ENCODE results near the gene MED9. TPM values are rescaled to one million over a fixed set of nuclear protein-coding genes. Genes with fewer than 3 reads are reported as not detected.
A peak's percentile ranks its signal among the peaks of the same experiment; 100 is the strongest.

Gene MED9
- total and polyA plus RNA-seq, 9 of the 15 experiments (the other 6 are each of a cell fraction or from before 2014, with no cell fraction given), result 2.2 to 15.8 (median 12.7) TPM

DNA sequence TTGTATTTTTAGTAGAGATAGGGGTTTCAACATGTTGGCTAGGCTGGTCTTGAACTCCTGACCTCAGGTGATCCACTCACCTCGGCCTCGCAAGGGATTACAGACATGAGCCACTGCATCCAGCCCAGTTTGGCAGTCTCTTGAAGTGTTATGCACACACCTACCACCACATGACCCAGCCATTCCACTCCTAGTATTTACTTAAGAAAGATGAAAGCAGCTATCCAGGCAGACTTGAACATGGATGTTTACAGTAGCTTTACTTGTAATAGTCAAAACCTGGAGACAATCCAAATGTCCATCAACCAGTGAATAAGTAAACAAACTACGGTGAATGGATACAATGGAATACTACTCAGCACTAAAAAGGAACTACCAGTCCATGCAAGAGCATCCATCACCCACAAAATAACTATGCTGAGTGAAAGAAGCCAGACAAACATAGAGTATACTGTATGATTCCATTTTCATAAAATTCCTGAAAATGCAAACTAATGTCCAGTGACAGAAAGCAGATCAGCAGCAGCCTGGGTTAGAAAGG is 57.2 kb downstream of the MED9 start:
- WGBS (ENCODE audit: insufficient coverage, low coverage, missing lambda C conversion rate), result 16% methylated on average over 3 of the region's 3 CpGs
- in situ Hi-C loops (cut with MboI), result no loop called here
- Histone ChIP-seq H3K79me2 (ENCODE audit: control insufficient read depth, insufficient read depth, low read length) (no peaks in the 10 kb centered on the region), H3K4me1 (replicated peaks in 1 of 2; ENCODE audit: control insufficient read depth in 2 of 2, insufficient read depth in 2 of 2, low read length in 2 of 2) (peaks cover 5 to 12% of the 10 kb centered on the region in 2 experiments; a peak in 4 of 5 replicates), H3K4me2 (ENCODE audit: insufficient read depth, low read length) (no peak overlapping the region), H3K27ac (ENCODE audit: extremely low read depth, low read depth, low read length) (no peak overlapping the region), H3K4me3 (no peak overlapping the region), H3K9me1 (ENCODE audit: control insufficient read depth, insufficient read depth, low read length) (no peaks in the 10 kb centered on the region), H3K9me3 (replicated peaks; ENCODE audit: control insufficient read depth, insufficient read depth, low read depth, low read length) (no peaks in the 10 kb centered on the region), H3K27me3 (ENCODE audit: control insufficient read depth in 2 of 2, insufficient read depth in 2 of 2, low read length in 2 of 2) (no peaks in the 10 kb centered on the region), H3K9ac (ENCODE audit: insufficient read depth in 1 of 2, low read depth in 2 of 2, low read length in 2 of 2) (no peak overlapping the region), H4K20me1 (replicated peaks; ENCODE audit: control insufficient read depth, insufficient read depth, low read length) (no peaks in the 10 kb centered on the region), H2AFZ (ENCODE audit: low read depth, low read length) (no peak overlapping the region), H3K36me3 (ENCODE audit: control insufficient read depth, insufficient read depth, low read length) (no peaks in the 10 kb centered on the region)
- CTCF ChIA-PET (ENCODE audit: low intra/inter-chr PET ratio), result no interaction called here
- DNase-seq (ENCODE audit: extremely low read depth in 1 of 4, low spot score in 3 of 4), result no peak
- POLR2A ChIA-PET, result no interaction called here
- intact Hi-C loops (cut with micrococcal nuclease), result no loop called here
- no TSS peak for BruUV-seq (replicated peaks)
- FAIRE-seq, result no peak
- no peak for TF ChIP-seq NUFIP1 (IDR thresholded peaks at IDR 0.05; ENCODE audit: partially characterized antibody)
- peak; percentile 26 for TF ChIP-seq MEIS2 (IDR thresholded peaks at IDR 0.05; ENCODE audit: partially characterized antibody)
- TF ChIP-seq NFYB (IDR thresholded peaks at IDR 0.05; ENCODE audit: extremely low read depth, insufficient read length), result no peak
- no peak for TF ChIP-seq HNRNPUL1 (IDR thresholded peaks at IDR 0.05; ENCODE audit: low read length)
- TF ChIP-seq RBFOX2 (IDR thresholded peaks at IDR 0.05; ENCODE audit: low read depth, low read length), result no peak
- TF ChIP-seq ZFP36 (IDR thresholded peaks at IDR 0.05; ENCODE audit: low read depth, low read length, partially characterized antibody), result no peak
- no peak for TF ChIP-seq ZBTB5 (IDR thresholded peaks at IDR 0.05)
- TF ChIP-seq, protein P1, sequence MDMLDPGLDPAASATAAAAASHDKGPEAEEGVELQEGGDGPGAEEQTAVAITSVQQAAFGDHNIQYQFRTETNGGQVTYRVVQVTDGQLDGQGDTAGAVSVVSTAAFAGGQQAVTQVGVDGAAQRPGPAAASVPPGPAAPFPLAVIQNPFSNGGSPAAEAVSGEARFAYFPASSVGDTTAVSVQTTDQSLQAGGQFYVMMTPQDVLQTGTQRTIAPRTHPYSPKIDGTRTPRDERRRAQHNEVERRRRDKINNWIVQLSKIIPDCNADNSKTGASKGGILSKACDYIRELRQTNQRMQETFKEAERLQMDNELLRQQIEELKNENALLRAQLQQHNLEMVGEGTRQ (CRISPR knock-in tag; IDR thresholded peaks at IDR 0.05), result no peak
- TF ChIP-seq MED1 (CRISPR knock-in tag; IDR thresholded peaks at IDR 0.05; ENCODE audit: borderline replicate concordance), result no peak
- TF ChIP-seq ZNF146 (CRISPR knock-in tag; IDR thresholded peaks at IDR 0.05; ENCODE audit: unreplicated experiment), result peak; percentile 64
- no peak for ATAC-seq

All from K562 (cell line).